Fibroblast of mammary gland (primary cell): ENCODE data around the gene ALDH1B1.

Source experiments
- DNase-seq: peaks from one replicate; pipeline ENCODE4 v3.0.0-alpha.2; 2010; ENCODE audit warnings: low read depth
- H3K4me3 ChIP-seq: 2 replicates; pipeline ENCODE4 v1.5.1; 2011; ENCODE audit warnings: low read depth, mild to moderate bottlenecking, low read length, moderate library complexity; ENCODE audit not compliant: control insufficient read depth
- TF ChIP-seq, protein P1 (sequence below): conservative IDR thresholded peaks from 2 replicates; pipeline ENCODE4 v1.5.1; 2011; ENCODE audit warnings: low read depth, low read length, inconsistent platforms; ENCODE audit not compliant: control insufficient read depth, insufficient read depth

ALDH1B1 gene

DNA sequence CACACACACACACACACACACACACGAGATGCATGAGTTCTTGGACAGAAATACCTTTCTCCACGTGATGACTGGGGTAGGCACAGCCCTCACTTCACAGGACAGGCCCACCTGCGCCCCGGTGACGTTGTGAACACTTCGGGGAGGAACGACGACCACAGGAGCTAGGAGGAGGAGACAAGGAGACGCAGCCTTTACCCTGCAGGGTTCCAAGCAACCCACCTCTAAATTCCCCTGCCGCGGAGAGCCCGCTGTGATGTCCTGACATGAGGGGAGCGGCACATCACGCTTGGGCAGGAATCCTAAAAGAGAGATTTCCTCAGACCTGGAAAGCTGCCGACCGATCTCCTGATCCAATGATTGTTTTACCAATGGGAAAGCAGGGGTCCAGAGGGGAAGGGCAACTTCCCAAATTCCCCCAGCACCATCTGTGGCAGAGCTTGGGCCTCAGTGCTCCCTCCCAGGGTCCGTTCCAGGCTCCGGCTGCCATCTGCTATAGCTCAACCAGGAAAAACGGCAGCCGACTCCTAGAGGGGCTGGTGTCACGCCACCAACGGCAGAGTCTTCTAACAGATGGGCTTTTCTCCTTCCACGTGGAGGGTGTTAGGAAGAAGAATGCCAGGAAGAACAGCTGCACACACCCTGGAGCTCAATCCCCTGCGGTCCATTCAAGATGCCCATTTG, 21.7 kb downstream of the ALDH1B1 start:
- no peak overlapping the region for H3K4me3 ChIP-seq
- DNase-seq = no peak
- TF ChIP-seq, protein P1, sequence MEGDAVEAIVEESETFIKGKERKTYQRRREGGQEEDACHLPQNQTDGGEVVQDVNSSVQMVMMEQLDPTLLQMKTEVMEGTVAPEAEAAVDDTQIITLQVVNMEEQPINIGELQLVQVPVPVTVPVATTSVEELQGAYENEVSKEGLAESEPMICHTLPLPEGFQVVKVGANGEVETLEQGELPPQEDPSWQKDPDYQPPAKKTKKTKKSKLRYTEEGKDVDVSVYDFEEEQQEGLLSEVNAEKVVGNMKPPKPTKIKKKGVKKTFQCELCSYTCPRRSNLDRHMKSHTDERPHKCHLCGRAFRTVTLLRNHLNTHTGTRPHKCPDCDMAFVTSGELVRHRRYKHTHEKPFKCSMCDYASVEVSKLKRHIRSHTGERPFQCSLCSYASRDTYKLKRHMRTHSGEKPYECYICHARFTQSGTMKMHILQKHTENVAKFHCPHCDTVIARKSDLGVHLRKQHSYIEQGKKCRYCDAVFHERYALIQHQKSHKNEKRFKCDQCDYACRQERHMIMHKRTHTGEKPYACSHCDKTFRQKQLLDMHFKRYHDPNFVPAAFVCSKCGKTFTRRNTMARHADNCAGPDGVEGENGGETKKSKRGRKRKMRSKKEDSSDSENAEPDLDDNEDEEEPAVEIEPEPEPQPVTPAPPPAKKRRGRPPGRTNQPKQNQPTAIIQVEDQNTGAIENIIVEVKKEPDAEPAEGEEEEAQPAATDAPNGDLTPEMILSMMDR = no peak

DNA sequence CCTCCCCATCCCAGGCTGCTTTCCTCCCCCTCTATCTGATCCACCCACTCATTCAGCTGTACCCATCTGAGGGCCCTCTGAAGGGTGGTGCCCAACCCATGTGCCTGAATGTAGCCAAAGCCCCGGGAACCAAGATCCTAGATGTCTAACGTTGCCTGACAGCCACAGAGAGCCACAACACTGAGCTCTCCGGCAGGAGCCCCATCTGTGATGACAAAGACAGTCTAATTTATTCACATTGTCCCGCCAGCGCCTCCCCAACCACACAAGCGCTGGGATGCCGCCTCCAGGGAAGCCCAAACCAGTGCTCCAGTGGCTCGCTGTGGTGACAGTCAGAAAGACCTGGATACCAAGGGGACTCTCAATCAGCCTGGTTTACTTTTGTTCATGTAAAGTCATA, 23.4 kb downstream of the ALDH1B1 start:
- no peak overlapping the region for H3K4me3 ChIP-seq
- no peak for DNase-seq
- TF ChIP-seq, protein P1 = no peak

DNA sequence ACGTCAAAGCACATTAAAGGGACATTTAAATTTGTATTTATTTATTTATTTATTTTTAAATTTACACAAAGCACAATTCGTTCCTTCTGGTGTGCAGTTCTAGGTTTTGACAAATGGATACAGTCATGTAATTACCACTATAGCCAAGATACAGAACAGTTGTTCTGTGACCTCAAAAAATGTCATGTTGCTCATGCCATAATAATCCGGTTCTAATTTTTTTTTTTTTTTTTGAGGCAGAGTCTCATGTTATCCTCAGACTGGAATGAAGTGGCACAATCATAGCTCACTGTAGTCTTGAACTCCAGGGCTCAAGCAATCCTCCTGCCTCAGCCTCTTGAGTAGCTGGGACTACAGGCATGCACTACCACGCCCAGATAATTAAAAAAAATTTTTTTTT, 24.0 kb downstream of the ALDH1B1 start:
- no peak overlapping the region for H3K4me3 ChIP-seq
- TF ChIP-seq, protein P1 = no peak
- DNase-seq = no peak

DNA sequence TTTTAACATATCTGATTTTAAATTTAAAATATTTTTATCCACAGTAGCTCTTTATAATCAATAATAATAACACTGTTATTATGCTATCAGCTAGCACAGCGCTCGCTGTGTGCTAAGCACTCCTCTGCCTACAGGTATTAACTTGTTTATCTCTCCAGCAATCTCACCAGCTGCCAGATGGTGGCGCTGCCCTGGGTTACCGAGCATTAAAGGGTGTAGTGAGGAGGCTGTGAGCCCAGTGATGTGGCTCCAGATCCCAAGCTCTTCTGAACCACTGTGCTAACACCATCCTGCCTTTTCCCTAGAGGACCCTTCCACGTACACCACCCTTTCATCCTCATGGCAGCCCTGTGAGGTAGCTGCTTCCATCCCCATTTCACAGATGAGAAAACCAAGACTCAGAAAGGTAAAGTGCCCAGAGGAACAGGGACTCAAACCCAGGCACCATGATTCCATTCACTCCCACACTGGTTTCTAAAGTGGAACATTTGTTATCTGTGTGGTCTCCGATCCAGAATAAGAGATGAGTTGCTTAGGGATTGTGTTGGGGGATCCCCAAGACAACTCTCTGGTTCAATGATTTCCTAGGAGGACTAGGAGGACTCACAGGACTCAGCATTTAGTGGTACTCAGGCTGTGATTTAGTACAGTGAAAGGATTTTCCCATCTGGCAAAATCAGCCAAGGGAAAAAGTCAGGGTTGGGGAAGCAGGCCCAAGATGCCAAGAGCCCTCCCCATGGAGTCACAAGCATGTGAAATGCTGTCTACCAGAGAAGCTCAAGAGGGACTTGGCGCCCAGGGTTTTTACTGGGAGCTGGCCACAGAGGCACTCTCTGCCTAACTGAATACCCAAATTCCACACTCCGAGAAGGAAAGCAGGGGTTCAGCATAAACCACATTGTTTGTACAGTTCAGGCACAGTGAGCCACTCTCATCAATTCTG, 24.8 kb downstream of the ALDH1B1 start:
- TF ChIP-seq, protein P1 = peak; percentile 62
- peak; percentile 13 for DNase-seq
- H3K4me3 ChIP-seq = no peak overlapping the region

DNA sequence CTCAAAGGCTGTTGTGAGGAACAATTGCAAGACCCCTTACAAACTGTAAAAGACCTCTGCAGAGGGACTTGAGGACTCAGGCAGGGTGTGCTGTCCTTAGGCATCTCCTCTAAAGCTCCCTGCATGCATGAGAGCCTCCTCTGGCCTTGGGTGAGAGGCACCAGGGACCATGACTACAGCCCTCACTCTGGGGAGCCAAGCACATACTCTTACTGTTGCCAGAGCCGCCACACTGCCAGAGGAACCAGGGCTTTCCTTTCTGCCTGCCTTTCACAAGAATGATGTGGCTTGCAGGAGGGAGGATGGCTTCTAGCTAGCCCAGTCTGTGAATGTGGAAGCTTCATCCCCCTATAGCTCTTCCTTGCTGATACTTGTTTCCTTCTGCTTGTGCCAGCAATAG, 25.9 kb downstream of the ALDH1B1 start:
- H3K4me3 ChIP-seq = no peak overlapping the region
- TF ChIP-seq, protein P1 = no peak
- DNase-seq = no peak

DNA sequence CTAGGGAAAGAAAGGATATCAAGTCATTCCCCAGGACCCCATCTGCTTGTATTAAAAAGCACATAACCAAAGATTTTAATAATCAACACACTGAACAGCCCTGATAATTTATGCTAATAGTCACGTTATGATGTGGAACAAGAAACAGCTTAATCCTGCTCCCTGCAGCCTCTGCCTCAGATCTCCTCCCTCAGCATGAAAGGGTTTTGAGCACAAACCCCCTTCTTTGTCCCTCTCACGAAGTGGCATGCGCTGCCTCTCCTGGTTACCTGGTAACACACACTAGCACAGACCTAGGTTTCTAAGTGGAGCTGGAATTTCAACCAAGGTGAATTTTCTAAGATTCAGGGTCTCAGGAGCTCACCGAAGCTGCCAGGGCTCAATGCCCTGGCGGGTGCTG, 26.7 kb downstream of the ALDH1B1 start:
- TF ChIP-seq, protein P1 = no peak
- no peak overlapping the region for H3K4me3 ChIP-seq
- DNase-seq = no peak
